ENCODE measurements around the gene ATG9B.
A peak's percentile ranks its signal among the peaks of the same experiment; 100 is the strongest.

ATG9B gene

DNA sequence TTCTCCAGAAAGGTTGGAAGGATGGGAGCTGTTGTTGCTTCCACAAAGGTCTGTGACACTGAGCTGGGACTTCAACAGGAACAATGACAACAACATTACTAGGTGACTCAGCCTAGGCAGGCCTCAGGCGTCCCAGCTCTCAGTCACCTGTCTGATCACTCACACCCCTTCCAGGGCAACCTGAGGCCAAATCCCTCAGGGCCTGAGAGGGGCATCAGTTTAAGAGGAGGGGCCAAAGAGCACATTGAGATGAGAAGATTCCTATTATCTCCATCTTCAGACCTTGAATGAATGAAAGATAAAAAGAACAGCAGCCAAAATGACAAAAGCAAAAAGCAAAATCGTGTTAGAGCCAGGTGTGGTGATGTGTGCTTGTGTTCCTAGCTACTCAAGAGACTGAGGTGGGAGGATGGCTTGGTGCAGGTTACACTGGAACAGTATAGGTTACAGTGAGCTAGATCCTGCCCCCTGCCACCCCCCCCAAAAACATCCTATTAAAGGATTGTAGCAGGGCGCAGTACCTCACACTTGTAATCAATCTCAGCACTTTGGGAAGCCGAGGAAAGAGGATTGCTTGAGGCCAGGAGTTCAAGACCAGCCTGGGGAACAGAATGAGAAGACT, at the start of gene ATG9B:
Gene ATG9B, minus strand, starts transcription at position 60 of the 622 bp plus-strand sequence. CDS start 71 bp downstream, outside the sequence.
- peak; percentile 79 for DNase-seq (ENCODE audit: low read depth, low spot score)

DNA sequence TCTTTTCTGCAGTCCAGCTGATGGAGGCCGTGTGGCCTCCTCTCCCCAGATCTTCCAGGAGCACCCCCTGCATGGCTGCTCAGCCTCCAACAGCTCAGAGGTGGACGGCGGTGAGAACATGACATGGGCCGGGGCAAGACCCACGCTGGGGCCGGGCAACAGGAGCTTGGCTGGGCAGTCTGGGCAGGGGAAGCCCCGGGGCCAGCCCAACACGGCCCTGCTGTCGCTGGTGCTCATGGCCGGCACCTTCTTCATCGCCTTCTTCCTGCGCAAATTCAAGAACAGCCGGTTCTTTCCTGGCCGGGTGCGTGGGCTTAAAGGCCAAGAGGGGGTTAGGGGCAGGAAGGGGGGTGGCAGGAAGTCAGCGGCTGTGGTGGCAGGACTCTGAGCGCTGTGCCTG, 49.7 kb upstream of the ATG9B start:
- no peak for DNase-seq (ENCODE audit: low read depth, low spot score)

GRCh38 chr7:151071032-151071866, 47.0 kb upstream of the ATG9B start:
- no peak for DNase-seq (ENCODE audit: low read depth, low spot score)

- no peak for DNase-seq (ENCODE audit: low read depth, low spot score)
Observed at GRCh38 chr7:151070574-151070960, 46.3 kb upstream of the ATG9B start.

DNA sequence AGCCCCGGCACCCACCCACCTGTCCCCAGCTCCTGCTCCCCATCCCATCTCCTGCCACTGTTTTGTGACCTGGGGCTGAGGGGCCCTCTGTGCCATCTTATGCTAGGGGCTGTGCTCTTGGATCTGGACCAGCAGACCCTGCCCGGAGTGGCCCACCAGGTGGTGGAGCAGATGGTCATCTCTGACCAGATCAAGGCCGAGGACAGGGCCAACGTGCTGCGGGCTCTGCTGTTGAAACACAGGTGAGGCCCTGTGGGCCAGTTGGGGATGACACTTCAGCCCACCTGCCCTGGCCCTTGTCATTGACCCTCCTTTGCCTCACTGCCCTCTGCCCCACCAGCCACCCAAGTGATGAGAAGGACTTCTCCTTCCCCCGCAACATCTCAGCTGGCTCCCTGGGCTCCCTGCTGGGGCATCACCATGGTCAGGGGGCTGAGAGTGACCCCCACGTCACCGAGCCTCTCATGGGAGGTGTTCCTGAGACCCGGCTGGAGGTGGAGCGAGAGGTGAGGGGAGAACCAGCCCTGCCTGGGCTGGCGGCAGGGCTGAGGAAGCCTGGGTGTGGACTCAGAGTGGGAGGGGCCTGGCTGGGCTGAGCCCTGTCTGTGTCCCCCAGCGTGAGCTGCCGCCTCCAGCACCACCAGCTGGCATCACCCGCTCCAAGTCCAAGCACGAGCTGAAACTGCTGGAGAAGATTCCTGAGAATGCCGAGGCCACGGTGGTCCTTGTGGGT, 45.7 kb upstream of the ATG9B start:
- no peak for DNase-seq (ENCODE audit: low read depth, low spot score)

DNA sequence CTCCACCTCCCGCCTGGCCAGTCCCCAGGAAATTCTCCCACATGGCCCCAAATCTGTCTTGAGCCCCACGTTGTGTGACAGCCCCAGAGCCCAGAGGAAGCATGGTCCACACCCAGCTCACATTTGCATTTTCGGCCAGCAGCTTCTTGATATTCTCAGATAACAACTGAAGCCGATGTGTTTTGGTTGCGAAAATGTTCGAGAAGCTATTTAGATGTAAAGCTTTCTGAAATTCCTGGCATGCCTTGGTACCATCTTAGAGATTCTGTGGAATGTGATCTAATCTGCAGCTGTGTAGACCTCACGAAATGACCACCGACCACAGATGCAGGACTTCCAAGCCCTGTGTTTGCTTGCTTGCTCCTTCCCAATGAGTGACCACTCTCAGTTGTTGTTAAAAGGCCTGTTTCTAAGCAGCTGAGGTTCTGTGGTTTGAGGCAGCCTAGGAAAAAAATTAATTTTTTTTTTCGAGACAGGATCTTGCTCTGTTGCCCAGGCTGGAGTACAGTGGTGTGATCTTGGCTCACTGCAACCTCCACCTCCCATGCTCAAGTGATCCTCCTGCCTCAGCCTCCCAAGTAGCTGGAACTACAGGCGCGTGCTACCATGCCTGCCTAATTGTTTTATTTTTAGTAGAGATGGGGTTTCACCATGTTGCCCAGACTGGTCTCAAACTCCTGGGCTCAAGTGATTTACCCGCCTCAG, 43.9 kb upstream of the ATG9B start:
- peak; percentile 68 for DNase-seq (ENCODE audit: low read depth, low spot score)

- no peak for DNase-seq (ENCODE audit: low read depth, low spot score)
Observed at GRCh38 chr7:151066273-151066974, 42.1 kb upstream of the ATG9B start.

DNA sequence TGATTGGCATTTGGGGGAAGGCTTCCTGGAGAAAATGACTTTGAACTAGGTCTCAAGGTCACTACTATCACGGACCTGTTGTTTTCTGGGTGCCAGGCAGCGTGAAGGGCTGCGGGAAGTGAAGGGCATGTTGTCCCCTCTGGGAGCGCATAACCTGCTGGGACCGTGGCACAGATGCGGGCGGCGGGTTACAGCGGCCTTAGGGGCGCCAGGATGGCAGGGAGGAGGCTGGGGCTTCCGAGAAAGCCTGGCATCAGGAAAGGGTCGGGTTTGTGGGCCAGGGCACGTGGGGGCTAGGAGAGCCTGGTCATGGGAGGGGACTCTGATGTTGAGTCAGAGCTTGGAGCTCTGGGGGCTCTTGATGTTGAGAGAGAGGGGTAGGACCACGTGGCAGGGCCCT, 41.2 kb upstream of the ATG9B start:
- no peak for DNase-seq (ENCODE audit: low read depth, low spot score)

DNA sequence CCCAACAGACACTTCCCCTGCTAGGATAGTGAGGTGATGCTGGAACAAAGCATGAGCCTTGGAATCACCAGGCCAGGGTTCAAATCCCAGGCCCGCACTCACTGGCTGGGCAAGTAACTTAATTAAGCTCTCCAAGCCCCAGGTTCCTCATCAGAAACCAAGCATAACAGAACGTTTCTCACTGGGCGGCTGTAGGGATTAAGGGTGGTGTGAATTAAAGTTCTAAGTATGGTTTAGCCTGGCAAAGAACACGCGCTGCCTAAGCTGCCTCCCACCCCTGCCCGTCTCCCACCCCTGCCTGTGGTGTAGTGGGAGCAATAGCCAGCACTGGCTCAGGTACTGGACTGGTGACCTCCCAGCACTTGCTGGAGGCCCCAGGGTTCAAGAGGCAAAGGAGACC, 40.7 kb upstream of the ATG9B start:
- DNase-seq (ENCODE audit: low read depth, low spot score) = no peak

GRCh38 chr7:151064454-151064853, 40.2 kb upstream of the ATG9B start:
- DNase-seq (ENCODE audit: low read depth, low spot score) = no peak

- DNase-seq (ENCODE audit: low read depth, low spot score) = peak; percentile 73
Observed at GRCh38 chr7:151063212-151063561, 38.9 kb upstream of the ATG9B start.

DNA sequence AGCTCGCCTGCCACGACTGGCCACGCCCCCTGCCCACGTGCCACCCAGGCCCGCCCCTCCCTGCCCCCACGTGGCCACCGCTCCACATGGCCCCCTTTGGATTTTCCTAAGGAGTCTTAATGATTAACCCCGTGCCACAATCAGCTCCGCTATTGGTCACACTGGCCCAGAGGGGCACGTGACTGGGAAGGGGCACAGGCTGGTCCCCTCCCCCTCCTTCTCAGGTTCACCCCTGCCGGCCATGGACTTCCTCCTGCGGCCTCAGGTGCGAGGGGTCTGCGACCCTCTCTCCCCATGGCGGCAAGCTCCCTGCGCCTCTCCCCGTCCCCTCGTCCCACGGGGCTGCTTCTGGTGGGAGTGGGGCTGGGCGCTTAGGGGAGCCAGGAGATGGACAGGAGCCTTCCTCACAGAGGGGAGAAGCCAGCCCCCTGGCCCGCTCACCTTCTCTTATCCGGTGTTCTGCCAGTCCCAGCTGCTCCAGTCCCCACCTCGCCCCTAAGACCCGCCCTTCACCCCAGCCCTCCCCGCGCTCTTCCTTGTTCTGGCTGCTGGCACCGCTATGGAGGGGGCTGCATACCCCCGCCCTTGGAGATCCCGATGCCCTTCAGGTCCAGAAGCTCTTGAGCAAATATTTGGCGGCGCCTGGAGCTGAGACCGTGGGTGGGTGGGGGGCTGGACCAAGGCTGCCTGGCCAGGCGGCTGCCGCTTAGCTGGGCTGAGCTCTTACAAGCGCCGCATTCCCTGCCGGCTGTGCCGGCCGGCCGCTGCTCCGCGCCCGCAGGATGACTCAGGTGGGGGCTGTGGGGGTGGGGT, 38.3 kb upstream of the ATG9B start:
- peak; percentile 93 for DNase-seq (ENCODE audit: low read depth, low spot score)

DNA sequence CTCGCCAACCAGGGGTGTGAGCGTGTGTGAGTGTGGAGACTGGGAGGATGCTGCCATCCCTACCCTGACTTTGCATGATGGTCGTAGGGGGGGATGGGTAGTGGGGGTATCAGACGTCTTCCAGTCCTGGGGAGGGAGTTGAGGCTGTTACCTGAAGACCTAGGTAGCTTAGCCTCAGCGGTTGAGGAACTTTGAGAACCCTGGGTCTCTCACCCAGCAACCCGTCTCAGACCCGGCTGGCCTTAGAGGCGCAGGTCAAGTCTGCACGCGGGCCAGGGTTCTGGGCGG, 37.8 kb upstream of the ATG9B start:
- DNase-seq (ENCODE audit: low read depth, low spot score) = no peak

DNA sequence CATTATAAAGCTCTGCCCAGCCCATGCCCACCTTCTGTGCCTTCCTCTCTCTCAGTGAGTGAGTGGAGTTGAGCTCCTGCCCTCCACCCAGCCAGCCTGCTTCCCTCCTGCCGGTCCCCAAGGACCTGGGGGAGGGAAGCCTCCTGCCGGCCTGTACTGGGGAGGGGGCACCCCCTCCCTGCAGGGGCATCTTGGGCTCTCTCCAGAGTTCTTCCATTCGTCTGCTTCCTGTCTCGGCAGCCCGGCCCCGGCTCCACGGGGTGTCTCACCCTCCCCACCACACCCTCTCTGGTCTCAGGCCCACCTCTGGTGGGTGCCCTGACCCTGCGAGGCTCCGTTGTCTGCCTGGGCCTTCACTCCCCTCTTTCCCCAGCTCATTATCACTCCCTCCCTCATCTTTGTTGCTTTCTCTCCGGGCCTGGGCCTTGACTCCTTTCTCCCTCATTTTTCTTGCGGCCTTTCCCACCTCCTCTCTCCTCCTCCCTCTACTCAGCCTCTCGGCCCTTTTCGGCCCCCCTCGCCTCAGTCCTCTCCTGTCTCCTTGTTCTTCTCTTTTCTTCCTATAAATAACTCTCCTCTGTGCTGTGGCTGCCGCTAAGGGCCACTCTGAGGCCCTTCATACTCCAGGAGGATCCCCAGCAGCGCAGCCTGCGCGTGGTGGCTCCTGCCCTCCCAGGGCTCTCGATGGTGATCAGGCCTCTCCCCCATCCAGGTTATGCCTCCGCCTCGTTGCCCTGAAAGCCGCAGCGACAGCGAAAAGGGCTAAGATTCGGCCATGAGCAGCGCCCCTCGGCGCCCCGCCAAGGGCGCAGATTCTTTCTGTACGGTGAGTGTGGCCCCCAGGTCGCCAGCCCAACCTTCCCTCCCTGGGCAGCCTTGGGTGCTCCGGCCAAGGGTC, 37.2 kb upstream of the ATG9B start:
- peak; percentile 47 for DNase-seq (ENCODE audit: low read depth, low spot score)

DNA sequence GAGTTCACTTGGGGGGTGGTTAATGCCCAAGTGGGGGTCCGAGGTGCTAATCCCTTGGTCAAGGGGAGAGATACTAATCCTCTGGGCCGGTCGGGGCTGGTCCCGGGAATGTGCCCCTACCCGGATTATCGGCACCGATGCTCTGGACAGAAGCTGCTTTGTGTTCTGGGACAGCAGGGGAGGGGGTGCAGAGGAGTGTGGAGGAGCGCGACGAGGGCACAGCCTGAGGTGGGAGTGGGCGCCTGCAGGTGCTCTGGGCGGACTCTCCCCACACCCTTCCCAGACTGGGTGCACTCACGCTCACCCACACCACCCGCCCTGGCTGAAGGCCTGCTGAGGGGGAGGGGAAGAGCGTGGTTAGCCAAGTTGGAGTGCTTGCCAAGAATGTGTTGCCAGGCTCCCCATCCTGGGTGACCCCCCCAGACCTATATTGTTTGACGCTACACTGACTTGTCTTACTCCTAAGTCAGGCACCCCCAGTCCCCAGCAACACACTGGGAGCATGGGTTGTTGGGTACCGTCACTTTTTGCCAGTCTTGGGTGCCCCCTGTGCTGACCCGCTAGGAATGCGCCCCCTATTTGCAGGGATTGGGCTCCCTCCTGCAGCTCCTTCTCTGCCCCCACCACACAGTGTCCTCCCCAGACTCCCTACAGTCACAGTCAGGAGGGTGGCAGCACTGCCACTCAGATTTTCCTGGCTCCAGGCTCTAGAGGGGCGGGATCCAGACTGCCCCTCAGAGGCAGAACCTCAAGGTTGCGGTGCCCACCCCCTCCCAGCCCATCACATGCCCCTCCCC, 36.3 kb upstream of the ATG9B start:
- peak; percentile 52 for DNase-seq (ENCODE audit: low read depth, low spot score)

GRCh38 chr7:151060113-151060415, 35.8 kb upstream of the ATG9B start:
- peak; percentile 58 for DNase-seq (ENCODE audit: low read depth, low spot score)

DNA sequence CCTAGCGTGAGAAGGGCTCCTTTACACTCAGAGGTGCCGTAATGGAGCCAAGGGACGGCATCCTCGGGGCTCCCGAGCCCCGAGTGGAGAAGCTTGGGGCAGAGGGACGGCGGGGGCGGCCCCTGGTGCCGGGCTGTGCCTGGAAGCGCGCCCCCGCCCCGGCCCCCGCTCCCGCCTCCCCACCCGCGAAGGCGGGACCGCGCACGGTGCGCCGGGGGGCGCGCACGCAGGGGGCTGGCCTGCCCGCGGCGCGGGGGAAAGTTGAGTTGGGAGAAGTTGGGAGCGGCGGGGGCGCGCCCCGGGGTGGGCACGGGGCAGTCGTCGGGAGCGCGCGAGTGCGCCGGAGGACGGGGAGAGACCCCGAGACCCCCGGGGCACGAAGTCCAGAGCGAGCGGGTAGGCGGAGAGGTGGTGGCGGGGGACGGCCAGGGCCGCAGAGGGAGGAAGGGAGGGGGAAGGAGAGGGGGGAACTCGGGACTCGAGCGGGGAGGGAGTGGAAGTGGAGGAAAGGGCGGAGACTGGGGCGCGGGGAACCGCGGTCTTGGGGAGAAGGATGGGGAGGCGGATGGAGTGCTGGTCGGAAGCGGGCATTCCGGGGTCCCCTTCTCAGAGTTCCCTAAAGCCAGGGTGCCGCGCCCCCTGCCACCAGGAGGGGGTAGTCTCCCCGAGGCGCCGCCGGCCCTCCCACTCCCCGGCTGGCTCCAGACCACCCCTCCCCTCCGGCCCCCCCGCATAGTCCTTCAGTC, 35.2 kb upstream of the ATG9B start, which contains the start of gene SLC4A2:
Gene SLC4A2, plus strand, starts transcription at position 223 of the 746 bp plus-strand sequence. CDS start 2,399 bp downstream, outside the sequence.
- DNase-seq (ENCODE audit: low read depth, low spot score) = peak; percentile 48

GRCh38 chr7:151058781-151059366, 34.6 kb upstream of the ATG9B start:
- DNase-seq (ENCODE audit: low read depth, low spot score) = peak; percentile 50

Measured in ELF-1 (cell line).